WTC11 (cell line): ENCODE results near the gene CTAG1B. TPM values are rescaled to one million over a fixed set of nuclear protein-coding genes. Genes with fewer than 3 reads are reported as not detected.

Source experiments
- ATAC-seq: fragments of 200-7000 bp; cut with Tn5 transposase; 2 replicates; pipeline ENCODE4 v1.10.0; 2021; ENCODE audit warnings: mild to moderate bottlenecking, moderate library complexity
- CTCF ChIA-PET: fragments of 300-600 bp; sonication (Branson Sonifier 250); formaldehyde crosslinking; loops from one replicate; lab custom pipeline; 2021; ENCODE audit warnings: antibody characterized with exemption; lab: Charles Lee
- POLR2A ChIA-PET: fragments of 350-600 bp; sonication (Branson Sonifier 250); formaldehyde crosslinking; loops from one replicate; lab custom pipeline; 2021; ENCODE audit warnings: antibody characterized with exemption; lab: Charles Lee
- DNase-seq: peaks from one replicate; pipeline ENCODE4 v3.0.0; 2021; ENCODE audit warnings: low spot score
- H3K27ac Mint-ChIP-seq: 2 replicates; pipeline ENCODE4 v1.8.0; 2021; ENCODE audit warnings: mixed read lengths
- H3K27me3 Mint-ChIP-seq: 2 replicates; pipeline ENCODE4 v1.8.0; 2021; ENCODE audit warnings: low read depth, mild to moderate bottlenecking, moderate library complexity, mixed read lengths
- H3K36me3 Mint-ChIP-seq: 2 replicates; pipeline ENCODE4 v1.8.0; 2021; ENCODE audit warnings: mixed read lengths
- H3K4me1 Mint-ChIP-seq: 2 replicates; pipeline ENCODE4 v1.8.0; 2022; ENCODE audit warnings: mixed read lengths
- H3K4me3 Mint-ChIP-seq: 2 replicates; pipeline ENCODE4 v1.8.0; 2021; ENCODE audit warnings: mild to moderate bottlenecking, moderate library complexity, mixed read lengths
- H3K9me3 Mint-ChIP-seq: 2 replicates; pipeline ENCODE4 v1.8.0; 2021; ENCODE audit warnings: mixed read lengths
- ATF2 ChIP-seq: sonication (generic); formaldehyde crosslinking; IDR thresholded peaks from 2 replicates; pipeline ENCODE4 v1.8.1; 2022; ENCODE audit warnings: low read depth, missing genetic modification reagents, borderline replicate concordance
- ERG ChIP-seq: fragments of 250-450 bp; sonication (Bioruptor Pico); IDR thresholded peaks from 2 replicates; pipeline ENCODE4 v1.8.0; 2021; ENCODE audit warnings: mild to moderate bottlenecking
- ETV6 ChIP-seq: sonication (generic); formaldehyde crosslinking; IDR thresholded peaks from 2 replicates; pipeline ENCODE4 v1.8.1; 2022; ENCODE audit warnings: mild to moderate bottlenecking, missing genetic modification reagents
- FOXJ3 ChIP-seq: sonication (generic); formaldehyde crosslinking; IDR thresholded peaks from 2 replicates; pipeline ENCODE4 v1.9.0; 2021; ENCODE audit warnings: missing genetic modification reagents, mild to moderate bottlenecking, borderline replicate concordance
- GRHL2 ChIP-seq: fragments of 250-450 bp; sonication (Bioruptor Pico); IDR thresholded peaks from 2 replicates; pipeline ENCODE4 v1.8.0; 2022; ENCODE audit warnings: mild to moderate bottlenecking, moderate library complexity; ENCODE audit not compliant: insufficient replicate concordance, severe bottlenecking
- HMGA2 ChIP-seq: fragments of 250-450 bp; sonication (Bioruptor Pico); IDR thresholded peaks from 2 replicates; pipeline ENCODE4 v1.4.0; 2021; ENCODE audit warnings: mild to moderate bottlenecking, moderate library complexity
- IRF2 ChIP-seq: sonication (generic); formaldehyde crosslinking; IDR thresholded peaks from 2 replicates; pipeline ENCODE4 v1.8.0; 2022; ENCODE audit warnings: low read depth, missing genetic modification reagents, borderline replicate concordance
- KAT7 ChIP-seq: sonication (generic); formaldehyde crosslinking; IDR thresholded peaks from 2 replicates; pipeline ENCODE4 v1.8.1; 2023; ENCODE audit warnings: missing genetic modification reagents, mild to moderate bottlenecking, borderline replicate concordance
- MYBL2 ChIP-seq: sonication (generic); formaldehyde crosslinking; IDR thresholded peaks from 2 replicates; pipeline ENCODE4 v1.8.1; 2023; ENCODE audit warnings: mild to moderate bottlenecking, moderate library complexity, missing genetic modification reagents
- OVOL2 ChIP-seq: fragments of 250-450 bp; sonication (Bioruptor Pico); IDR thresholded peaks from 2 replicates; pipeline ENCODE4 v1.9.0; 2021; ENCODE audit warnings: mild to moderate bottlenecking, borderline replicate concordance
- PREB ChIP-seq: sonication (generic); formaldehyde crosslinking; IDR thresholded peaks from 2 replicates; pipeline ENCODE4 v1.8.1; 2022; ENCODE audit warnings: mild to moderate bottlenecking, missing genetic modification reagents, moderate library complexity, borderline replicate concordance
- TEAD4 ChIP-seq: sonication (generic); formaldehyde crosslinking; IDR thresholded peaks from 2 replicates; pipeline ENCODE4 v1.8.0; 2022; ENCODE audit warnings: mild to moderate bottlenecking, missing genetic modification reagents
- ZBTB43 ChIP-seq: sonication (generic); formaldehyde crosslinking; IDR thresholded peaks from 2 replicates; pipeline ENCODE4 v1.8.1; 2023; ENCODE audit warnings: mild to moderate bottlenecking, missing genetic modification reagents
- ZNF317 ChIP-seq: sonication (generic); formaldehyde crosslinking; IDR thresholded peaks from 2 replicates; pipeline ENCODE4 v1.8.1; 2023; ENCODE audit warnings: low read depth, mild to moderate bottlenecking, moderate library complexity, missing genetic modification reagents, borderline replicate concordance
- ZNF532 ChIP-seq: fragments of 250-450 bp; sonication (Bioruptor Pico); IDR thresholded peaks from 2 replicates; pipeline ENCODE4 v1.9.0; 2021; ENCODE audit warnings: mild to moderate bottlenecking, borderline replicate concordance
- total RNA-seq: library from RNA; stranded (reverse); gene quantifications from 3 replicates; pipeline ENCODE4 v1.2.3, GENCODE V29; 2021
- TF ChIP-seq, protein P1 (sequence below): sonication (generic); formaldehyde crosslinking; IDR thresholded peaks from 2 replicates; pipeline ENCODE4 v1.8.1; 2023; ENCODE audit warnings: mild to moderate bottlenecking, missing genetic modification reagents
- TF ChIP-seq, protein P2 (sequence below): sonication (generic); formaldehyde crosslinking; IDR thresholded peaks from 2 replicates; pipeline ENCODE4 v1.8.0; 2022; ENCODE audit warnings: mild to moderate bottlenecking, missing genetic modification reagents
- TF ChIP-seq, protein P3 (sequence below): sonication (generic); formaldehyde crosslinking; IDR thresholded peaks from 2 replicates; pipeline ENCODE4 v1.8.0; 2023; ENCODE audit warnings: missing genetic modification reagents
- TF ChIP-seq, protein P4 (sequence below): sonication (generic); formaldehyde crosslinking; IDR thresholded peaks from 2 replicates; pipeline ENCODE4 v1.8.1; 2022; ENCODE audit warnings: low read depth, mild to moderate bottlenecking, moderate library complexity, missing genetic modification reagents, borderline replicate concordance
- TF ChIP-seq, protein P5 (sequence below): sonication (generic); formaldehyde crosslinking; IDR thresholded peaks from 2 replicates; pipeline ENCODE4 v1.8.1; 2023; ENCODE audit warnings: mild to moderate bottlenecking, moderate library complexity, missing genetic modification reagents

The CTAG1B gene
- total RNA-seq, 1 experiment from 2014 or later, result not detected

GRCh38 chrX:154660541-154660940, 41.5 kb upstream of the CTAG1B start:
- CTCF ChIA-PET, result no interaction called here
- H3K4me3 Mint-ChIP-seq, result no peak overlapping the region
- H3K27me3 Mint-ChIP-seq, result no peaks in the 10 kb centered on the region
- ATAC-seq, result no peak
- 0 out of 2 replicates have a peak, but pooled peaks cover 2% of the 10 kb centered on the region for H3K36me3 Mint-ChIP-seq
- DNase-seq, result no peak
- no peaks in the 10 kb centered on the region for H3K4me1 Mint-ChIP-seq
- TF ChIP-seq FOXJ3 (CRISPR knock-in tag), result no peak
- no peak for TF ChIP-seq TEAD4 (CRISPR knock-in tag)
- TF ChIP-seq ERG, result no peak
- TF ChIP-seq, protein P1, sequence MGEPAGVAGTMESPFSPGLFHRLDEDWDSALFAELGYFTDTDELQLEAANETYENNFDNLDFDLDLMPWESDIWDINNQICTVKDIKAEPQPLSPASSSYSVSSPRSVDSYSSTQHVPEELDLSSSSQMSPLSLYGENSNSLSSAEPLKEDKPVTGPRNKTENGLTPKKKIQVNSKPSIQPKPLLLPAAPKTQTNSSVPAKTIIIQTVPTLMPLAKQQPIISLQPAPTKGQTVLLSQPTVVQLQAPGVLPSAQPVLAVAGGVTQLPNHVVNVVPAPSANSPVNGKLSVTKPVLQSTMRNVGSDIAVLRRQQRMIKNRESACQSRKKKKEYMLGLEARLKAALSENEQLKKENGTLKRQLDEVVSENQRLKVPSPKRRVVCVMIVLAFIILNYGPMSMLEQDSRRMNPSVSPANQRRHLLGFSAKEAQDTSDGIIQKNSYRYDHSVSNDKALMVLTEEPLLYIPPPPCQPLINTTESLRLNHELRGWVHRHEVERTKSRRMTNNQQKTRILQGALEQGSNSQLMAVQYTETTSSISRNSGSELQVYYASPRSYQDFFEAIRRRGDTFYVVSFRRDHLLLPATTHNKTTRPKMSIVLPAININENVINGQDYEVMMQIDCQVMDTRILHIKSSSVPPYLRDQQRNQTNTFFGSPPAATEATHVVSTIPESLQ (CRISPR knock-in tag), result no peak
- TF ChIP-seq, protein P2, sequence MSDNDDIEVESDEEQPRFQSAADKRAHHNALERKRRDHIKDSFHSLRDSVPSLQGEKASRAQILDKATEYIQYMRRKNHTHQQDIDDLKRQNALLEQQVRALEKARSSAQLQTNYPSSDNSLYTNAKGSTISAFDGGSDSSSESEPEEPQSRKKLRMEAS (CRISPR knock-in tag), result no peak
- no peak for TF ChIP-seq MYBL2 (CRISPR knock-in tag)
- no peak for TF ChIP-seq ZNF532 (CRISPR knock-in tag)
- no peak for TF ChIP-seq OVOL2 (CRISPR knock-in tag)
- TF ChIP-seq GRHL2 (CRISPR knock-in tag), result no peak
- TF ChIP-seq ETV6, result no peak
- TF ChIP-seq, protein P3, sequence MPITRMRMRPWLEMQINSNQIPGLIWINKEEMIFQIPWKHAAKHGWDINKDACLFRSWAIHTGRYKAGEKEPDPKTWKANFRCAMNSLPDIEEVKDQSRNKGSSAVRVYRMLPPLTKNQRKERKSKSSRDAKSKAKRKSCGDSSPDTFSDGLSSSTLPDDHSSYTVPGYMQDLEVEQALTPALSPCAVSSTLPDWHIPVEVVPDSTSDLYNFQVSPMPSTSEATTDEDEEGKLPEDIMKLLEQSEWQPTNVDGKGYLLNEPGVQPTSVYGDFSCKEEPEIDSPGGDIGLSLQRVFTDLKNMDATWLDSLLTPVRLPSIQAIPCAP (CRISPR knock-in tag), result no peak
- no peak for TF ChIP-seq PREB (CRISPR knock-in tag)
- TF ChIP-seq, protein P4, sequence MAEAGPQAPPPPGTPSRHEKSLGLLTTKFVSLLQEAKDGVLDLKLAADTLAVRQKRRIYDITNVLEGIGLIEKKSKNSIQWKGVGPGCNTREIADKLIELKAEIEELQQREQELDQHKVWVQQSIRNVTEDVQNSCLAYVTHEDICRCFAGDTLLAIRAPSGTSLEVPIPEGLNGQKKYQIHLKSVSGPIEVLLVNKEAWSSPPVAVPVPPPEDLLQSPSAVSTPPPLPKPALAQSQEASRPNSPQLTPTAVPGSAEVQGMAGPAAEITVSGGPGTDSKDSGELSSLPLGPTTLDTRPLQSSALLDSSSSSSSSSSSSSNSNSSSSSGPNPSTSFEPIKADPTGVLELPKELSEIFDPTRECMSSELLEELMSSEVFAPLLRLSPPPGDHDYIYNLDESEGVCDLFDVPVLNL (CRISPR knock-in tag), result no peak
- TF ChIP-seq, protein P5, sequence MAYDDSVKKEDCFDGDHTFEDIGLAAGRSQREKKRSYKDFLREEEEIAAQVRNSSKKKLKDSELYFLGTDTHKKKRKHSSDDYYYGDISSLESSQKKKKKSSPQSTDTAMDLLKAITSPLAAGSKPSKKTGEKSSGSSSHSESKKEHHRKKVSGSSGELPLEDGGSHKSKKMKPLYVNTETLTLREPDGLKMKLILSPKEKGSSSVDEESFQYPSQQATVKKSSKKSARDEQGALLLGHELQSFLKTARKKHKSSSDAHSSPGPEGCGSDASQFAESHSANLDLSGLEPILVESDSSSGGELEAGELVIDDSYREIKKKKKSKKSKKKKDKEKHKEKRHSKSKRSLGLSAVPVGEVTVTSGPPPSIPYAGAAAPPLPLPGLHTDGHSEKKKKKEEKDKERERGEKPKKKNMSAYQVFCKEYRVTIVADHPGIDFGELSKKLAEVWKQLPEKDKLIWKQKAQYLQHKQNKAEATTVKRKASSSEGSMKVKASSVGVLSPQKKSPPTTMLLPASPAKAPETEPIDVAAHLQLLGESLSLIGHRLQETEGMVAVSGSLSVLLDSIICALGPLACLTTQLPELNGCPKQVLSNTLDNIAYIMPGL (CRISPR knock-in tag), result no peak
- no peak for TF ChIP-seq HMGA2 (CRISPR knock-in tag)
- no peak for TF ChIP-seq ZNF317
- TF ChIP-seq ATF2 (CRISPR knock-in tag), result no peak
- TF ChIP-seq ZBTB43 (CRISPR knock-in tag), result no peak
- TF ChIP-seq KAT7 (CRISPR knock-in tag), result no peak
- TF ChIP-seq IRF2 (CRISPR knock-in tag), result no peak
- no peak overlapping the region for H3K27ac Mint-ChIP-seq
- peaks cover 31% of the 10 kb centered on the region for H3K9me3 Mint-ChIP-seq
- POLR2A ChIA-PET, result no interaction called here
